Naive B cell (primary cell): Measurements from ENCODE around the gene SPEG. TPM values are rescaled to one million over a fixed set of nuclear protein-coding genes. Genes with fewer than 3 reads are reported as not detected.

Source experiments
- ATAC-seq, 2 donors: fragments of 150-1000 bp; cut with Tn5 transposase; 2 replicates each; pipeline ENCODE4 v1.10.0; 2021; ENCODE audit warnings: low read depth in 2 of 2, mild to moderate bottlenecking in 2 of 2, moderate library complexity in 2 of 2
- DNase-seq: peaks from one replicate; pipeline ENCODE4 v3.0.0; 2022
- H3K27ac Mint-ChIP-seq, 6 donors: one replicate each; pipeline ENCODE4 v1.8.0; 2020 to 2022; ENCODE audit warnings: mild to moderate bottlenecking in 6 of 6, mixed read lengths in 6 of 6, moderate library complexity in 5 of 6, inconsistent platforms in 2 of 6
- H3K27me3 Mint-ChIP-seq, 3 donors: one replicate each; pipeline ENCODE4 v1.8.0; 2021 to 2022; ENCODE audit warnings: mixed read lengths in 3 of 3, mild to moderate bottlenecking in 1 of 3
- H3K36me3 Mint-ChIP-seq, 2 donors: one replicate each; pipeline ENCODE4 v1.8.0; 2020 to 2022; ENCODE audit warnings: mixed read lengths in 2 of 2, inconsistent platforms in 1 of 2, mild to moderate bottlenecking in 1 of 2
- H3K4me1 Mint-ChIP-seq, 3 donors: one replicate each; pipeline ENCODE4 v1.8.0; 2020 to 2022; ENCODE audit warnings: mixed read lengths in 3 of 3, inconsistent platforms in 1 of 3, mild to moderate bottlenecking in 1 of 3, moderate library complexity in 1 of 3
- H3K4me3 Mint-ChIP-seq, 8 donors: one replicate each; pipeline ENCODE4 v1.8.0; 2020 to 2022; ENCODE audit warnings: mild to moderate bottlenecking in 8 of 8, mixed read lengths in 8 of 8, moderate library complexity in 8 of 8, inconsistent platforms in 2 of 8
- H3K9me3 Mint-ChIP-seq, 7 donors: one replicate each; pipeline ENCODE4 v1.8.0; 2020 to 2022; ENCODE audit warnings: mixed read lengths in 7 of 7, mild to moderate bottlenecking in 5 of 7, inconsistent platforms in 2 of 7, moderate library complexity in 1 of 7
- polyA plus RNA-seq, 6 donors: library from polyadenylated mRNA; unstranded; fragments of 300-500 nt; fragmentation: Illumina TruSeq; gene quantifications; one replicate each; pipeline ENCODE4 v1.2.3, GENCODE V29; 2021; ENCODE audit warnings: low read depth in 6 of 6

Gene SPEG
- polyA plus RNA-seq, 6 donors from 2014 or later: 0.18 TPM; not detected in 5

- no peak overlapping the region for H3K4me3 Mint-ChIP-seq
- DNase-seq (no peak), ATAC-seq (no peak)
- peaks cover 35 to 95% (median 91%) of the 10 kb centered on the region in 3 donors for H3K27me3 Mint-ChIP-seq
- no peak overlapping the region for H3K27ac Mint-ChIP-seq
- no peaks in the 10 kb centered on the region for H3K9me3 Mint-ChIP-seq
- H3K4me1 Mint-ChIP-seq: peaks cover 0 to 5% (median 0%) of the 10 kb centered on the region in 3 donors
- no peaks in the 10 kb centered on the region for H3K36me3 Mint-ChIP-seq
These were observed 56.0 kb downstream of the SPEG start for GRCh38 chr2:219490600-219491130.

DNA sequence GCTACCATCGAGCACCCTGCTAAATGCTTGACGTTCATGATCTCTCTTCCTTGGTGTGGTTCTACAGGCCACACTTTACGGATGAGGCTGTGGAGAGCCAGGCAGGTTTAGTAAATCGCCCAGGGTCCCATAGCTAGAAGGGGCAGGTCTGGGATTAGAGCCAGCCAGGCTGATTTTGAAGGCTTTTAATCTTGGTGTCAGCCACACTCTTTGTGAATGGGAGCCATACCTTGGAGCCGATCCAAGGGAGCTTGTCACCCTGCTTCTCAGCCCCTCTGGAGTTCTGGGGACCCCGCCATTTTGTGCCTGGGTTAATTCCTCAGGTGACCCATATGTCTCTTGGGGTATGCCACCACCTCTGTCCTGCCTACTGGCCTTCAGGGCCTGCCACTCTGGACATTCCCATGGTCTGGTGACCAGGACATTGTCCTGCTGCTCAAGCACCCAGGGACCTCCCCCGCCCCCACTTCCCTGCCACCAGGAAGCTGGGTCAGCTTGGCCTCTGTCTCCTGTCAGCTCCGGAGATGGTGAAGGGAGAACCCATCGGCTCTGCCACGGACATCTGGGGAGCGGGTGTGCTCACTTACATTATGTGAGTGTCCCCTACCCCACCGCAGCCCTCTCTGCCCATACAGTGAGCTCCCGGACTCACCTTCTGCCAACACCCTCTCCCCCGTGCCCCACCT lies 56.8 kb downstream of the SPEG start:
- ATAC-seq (no peak), DNase-seq (no peak)
- Mint-ChIP-seq H3K4me3 (no peak overlapping the region), H3K36me3 (no peaks in the 10 kb centered on the region), H3K9me3 (peaks cover 0 to 1% (median 0%) of the 10 kb centered on the region in 7 donors), H3K27ac (no peak overlapping the region), H3K27me3 (peaks cover 32 to 92% (median 89%) of the 10 kb centered on the region in 3 donors), H3K4me1 (peaks cover 3 to 9% (median 4%) of the 10 kb centered on the region in 3 donors)

DNA sequence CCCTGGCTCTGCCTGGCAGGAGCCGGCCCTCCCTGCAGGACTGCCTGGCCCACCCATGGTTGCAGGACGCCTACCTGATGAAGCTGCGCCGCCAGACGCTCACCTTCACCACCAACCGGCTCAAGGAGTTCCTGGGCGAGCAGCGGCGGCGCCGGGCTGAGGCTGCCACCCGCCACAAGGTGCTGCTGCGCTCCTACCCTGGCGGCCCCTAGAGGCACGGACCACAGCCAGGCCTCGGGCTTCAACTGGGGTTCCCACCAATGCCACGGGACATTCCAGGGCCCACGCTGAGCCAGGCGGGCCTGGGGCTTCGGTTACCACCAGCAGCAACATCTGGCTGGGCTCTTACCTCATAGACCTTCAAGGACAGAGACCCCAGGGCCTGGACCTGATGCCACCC lies 57.9 kb downstream of the SPEG start:
- peaks cover 10 to 19% (median 15%) of the 10 kb centered on the region in 3 donors for H3K4me1 Mint-ChIP-seq
- peaks cover 0 to 2% (median 0%) of the 10 kb centered on the region in 7 donors for H3K9me3 Mint-ChIP-seq
- H3K36me3 Mint-ChIP-seq: no peaks in the 10 kb centered on the region
- no peak overlapping the region for H3K27ac Mint-ChIP-seq
- ATAC-seq (no peak), DNase-seq (no peak)
- peak overlapping the region in 1 of 8 donors; percentile 50 for H3K4me3 Mint-ChIP-seq
- peaks cover 32 to 93% (median 83%) of the 10 kb centered on the region in 3 donors for H3K27me3 Mint-ChIP-seq

DNA sequence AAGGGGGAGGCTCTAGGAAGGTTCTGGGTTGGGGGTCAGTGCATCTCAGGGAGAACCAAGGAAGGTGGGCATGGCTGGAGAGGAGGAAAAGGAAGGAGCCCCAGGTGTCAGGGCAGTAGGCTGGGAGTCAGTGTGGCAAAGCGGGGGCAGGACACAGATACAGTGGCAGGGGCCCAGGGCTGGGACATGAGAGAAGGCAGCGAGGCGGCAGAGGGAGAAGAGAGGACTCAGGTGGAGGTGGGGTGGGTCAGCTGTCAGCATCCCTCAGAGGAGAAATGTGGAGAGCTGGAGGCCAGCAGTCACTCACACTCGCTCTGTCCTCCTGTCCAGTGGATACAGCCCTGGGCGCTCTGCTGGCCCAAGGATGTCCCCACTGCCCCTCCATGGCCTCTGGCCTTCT lies 58.4 kb downstream of the SPEG start:
- no peaks in the 10 kb centered on the region for H3K36me3 Mint-ChIP-seq
- H3K27me3 Mint-ChIP-seq: peaks cover 29 to 91% (median 81%) of the 10 kb centered on the region in 3 donors
- ATAC-seq (no peak), DNase-seq (no peak)
- H3K4me3 Mint-ChIP-seq: peak overlapping the region in 1 of 8 donors; percentile 50
- H3K9me3 Mint-ChIP-seq: peaks cover 0 to 2% (median 0%) of the 10 kb centered on the region in 7 donors
- H3K4me1 Mint-ChIP-seq: peaks cover 12 to 21% (median 18%) of the 10 kb centered on the region in 3 donors
- no peak overlapping the region for H3K27ac Mint-ChIP-seq

DNA sequence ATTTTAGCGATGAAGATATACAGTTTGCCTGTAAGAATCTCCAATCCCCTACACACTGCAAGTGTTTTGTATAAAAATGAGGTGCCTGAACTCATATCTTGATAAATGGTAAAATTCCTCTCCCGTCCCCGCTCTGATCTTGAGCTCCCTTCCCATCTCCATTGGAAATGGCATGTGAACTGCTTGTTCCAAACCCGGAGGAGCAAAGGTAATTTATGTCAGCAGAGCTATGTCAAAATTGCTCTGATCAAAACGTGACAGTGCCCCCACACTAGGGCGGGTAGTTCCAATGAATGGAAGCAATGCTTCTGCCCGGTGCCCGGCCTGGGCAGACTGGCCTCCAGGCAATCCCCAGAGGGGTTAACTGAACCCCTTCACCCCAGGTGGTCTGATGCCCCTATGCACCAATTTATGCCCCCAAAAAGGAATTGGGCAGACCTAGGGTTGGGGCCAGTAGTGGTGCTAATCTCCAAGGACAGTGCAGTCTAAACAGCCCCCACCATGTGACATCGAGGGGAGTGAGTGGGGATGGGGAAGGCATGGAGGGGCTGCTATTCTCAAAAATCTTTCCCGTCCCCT lies 60.4 kb downstream of the SPEG start:
- H3K27ac Mint-ChIP-seq: no peak overlapping the region
- peaks cover 0 to 2% (median 0%) of the 10 kb centered on the region in 7 donors for H3K9me3 Mint-ChIP-seq
- H3K27me3 Mint-ChIP-seq: peaks cover 26 to 72% (median 67%) of the 10 kb centered on the region in 3 donors
- DNase-seq (no peak), ATAC-seq (no peak)
- H3K4me3 Mint-ChIP-seq: peak overlapping the region in 1 of 8 donors; percentile 17
- peaks cover 0 to 9% of the 10 kb centered on the region in 2 donors for H3K36me3 Mint-ChIP-seq
- peaks cover 32 to 38% (median 38%) of the 10 kb centered on the region in 3 donors for H3K4me1 Mint-ChIP-seq

DNA sequence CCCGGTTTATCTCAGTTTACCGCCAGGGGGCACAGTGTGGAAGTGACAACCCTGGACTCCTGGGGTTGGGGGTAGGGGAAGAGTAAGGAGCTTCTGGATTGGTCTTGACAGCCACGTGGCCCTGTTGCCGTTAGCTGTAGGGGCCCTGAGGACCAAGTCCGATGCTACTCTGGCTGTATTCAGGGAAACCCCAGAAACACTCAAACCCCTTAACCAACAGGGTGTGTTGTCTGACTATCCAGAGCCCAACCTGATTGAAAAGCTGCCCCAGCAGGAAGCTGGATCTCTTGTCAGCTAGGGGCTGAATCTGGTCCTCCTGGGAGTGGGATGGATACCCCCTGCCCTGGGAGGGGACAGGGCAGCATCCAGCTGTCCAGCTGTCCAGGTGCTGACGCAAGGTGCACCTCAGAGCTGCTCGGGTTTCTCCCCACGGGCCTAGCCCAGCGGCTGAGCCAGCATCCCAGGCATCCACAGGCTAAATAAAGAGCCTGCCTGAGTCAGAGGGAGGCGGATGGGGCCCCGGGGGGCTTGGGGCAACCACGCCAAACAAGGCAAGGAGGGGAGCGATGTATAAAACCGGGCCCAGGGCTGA lies 61.0 kb downstream of the SPEG start:
- H3K4me3 Mint-ChIP-seq: peak overlapping the region in 1 of 8 donors; percentile 92
- H3K4me1 Mint-ChIP-seq: peaks cover 35 to 41% (median 40%) of the 10 kb centered on the region in 3 donors
- H3K27me3 Mint-ChIP-seq: peaks cover 23 to 66% (median 61%) of the 10 kb centered on the region in 3 donors
- peaks cover 0 to 9% of the 10 kb centered on the region in 2 donors for H3K36me3 Mint-ChIP-seq
- DNase-seq (peak; percentile 39), ATAC-seq (no peak)
- H3K27ac Mint-ChIP-seq: no peak overlapping the region
- peaks cover 0 to 2% (median 0%) of the 10 kb centered on the region in 7 donors for H3K9me3 Mint-ChIP-seq

DNA sequence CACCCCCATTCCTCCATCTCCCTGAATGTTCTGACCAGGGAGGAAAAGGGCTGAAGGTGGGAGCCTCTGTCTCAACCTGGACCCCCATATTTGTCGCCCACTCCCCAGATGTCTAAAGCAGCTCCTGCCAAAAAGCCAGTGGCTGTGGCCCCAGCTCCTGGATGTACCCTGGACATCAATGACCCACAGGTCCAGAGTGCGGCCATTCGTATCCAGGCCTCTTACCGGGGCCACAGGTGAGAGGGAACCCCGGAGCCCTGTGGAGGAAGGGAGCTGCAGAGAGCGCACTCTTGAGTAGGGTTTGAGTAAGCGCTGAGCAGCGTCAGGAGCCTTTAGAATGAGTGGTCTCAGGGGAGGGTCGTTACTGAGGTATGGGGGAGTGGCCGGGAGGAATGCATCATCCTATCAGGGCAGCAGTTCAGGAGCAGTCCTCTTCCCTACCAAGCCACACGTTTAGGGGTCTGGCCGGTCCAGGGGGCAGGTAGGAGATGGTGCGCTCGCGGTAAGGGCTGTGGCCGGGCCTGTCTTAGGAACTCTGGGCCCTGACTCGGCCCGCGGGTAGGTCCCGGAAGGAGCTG lies 61.7 kb downstream of the SPEG start:
- ATAC-seq: no peak
- Mint-ChIP-seq H3K4me1 (peaks cover 35 to 42% (median 40%) of the 10 kb centered on the region in 3 donors), H3K27ac (peak overlapping the region in 2 of 6 donors; percentile 29 to 91)

DNA sequence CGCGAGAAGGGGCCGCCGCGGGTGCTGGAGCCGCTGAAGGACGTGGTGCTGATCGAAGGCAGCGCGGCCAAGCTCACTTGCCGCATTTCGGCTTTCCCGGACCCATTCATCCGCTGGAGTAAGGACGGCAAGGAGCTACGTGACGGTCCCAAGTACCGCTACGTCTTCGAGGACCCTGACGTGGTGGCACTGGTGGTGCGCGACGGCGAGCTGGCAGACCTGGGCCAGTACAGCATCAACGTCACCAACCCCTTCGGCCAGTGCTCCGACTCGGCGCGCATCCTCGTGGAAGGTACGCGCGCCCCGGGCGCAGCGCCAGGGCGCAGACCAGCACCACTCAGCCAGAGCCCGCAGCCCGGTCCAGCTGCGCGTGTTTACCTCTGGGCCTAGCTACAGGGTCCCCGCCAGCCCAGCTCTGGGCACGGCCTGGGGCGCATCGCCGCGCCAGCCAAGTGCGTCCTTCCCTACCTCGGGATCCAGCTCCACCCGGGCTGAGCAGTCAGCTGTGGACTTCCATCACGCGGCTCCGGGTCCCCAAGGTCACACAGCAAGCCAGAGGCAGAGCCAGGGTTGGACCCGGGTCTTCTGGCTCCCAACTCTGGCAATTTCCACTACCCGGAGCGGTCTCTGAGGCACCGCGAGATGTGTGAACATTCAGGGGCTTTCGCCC lies 62.3 kb downstream of the SPEG start:
- DNase-seq: no peak
- no peak for ATAC-seq
- peaks cover 35 to 49% (median 40%) of the 10 kb centered on the region in 3 donors for H3K4me1 Mint-ChIP-seq
- peak overlapping the region in 1 of 6 donors; percentile 91 for H3K27ac Mint-ChIP-seq
- peak overlapping the region; percentile 86 to 100 (median 96) for H3K4me3 Mint-ChIP-seq
- peaks cover 17 to 54% (median 52%) of the 10 kb centered on the region in 3 donors for H3K27me3 Mint-ChIP-seq
- peaks cover 0 to 2% (median 0%) of the 10 kb centered on the region in 7 donors for H3K9me3 Mint-ChIP-seq
- peaks cover 0 to 9% of the 10 kb centered on the region in 2 donors for H3K36me3 Mint-ChIP-seq

More for the DNA sequence above, 61.7 kb downstream of the SPEG start:
- Mint-ChIP-seq H3K9me3 (peaks cover 0 to 2% (median 0%) of the 10 kb centered on the region in 7 donors), H3K4me3 (peak overlapping the region in 7 of 8 donors; percentile 43 to 100 (median 79)), H3K36me3 (peaks cover 0 to 9% of the 10 kb centered on the region in 2 donors), H3K27me3 (peaks cover 17 to 60% (median 57%) of the 10 kb centered on the region in 3 donors)
- DNase-seq: no peak

DNA sequence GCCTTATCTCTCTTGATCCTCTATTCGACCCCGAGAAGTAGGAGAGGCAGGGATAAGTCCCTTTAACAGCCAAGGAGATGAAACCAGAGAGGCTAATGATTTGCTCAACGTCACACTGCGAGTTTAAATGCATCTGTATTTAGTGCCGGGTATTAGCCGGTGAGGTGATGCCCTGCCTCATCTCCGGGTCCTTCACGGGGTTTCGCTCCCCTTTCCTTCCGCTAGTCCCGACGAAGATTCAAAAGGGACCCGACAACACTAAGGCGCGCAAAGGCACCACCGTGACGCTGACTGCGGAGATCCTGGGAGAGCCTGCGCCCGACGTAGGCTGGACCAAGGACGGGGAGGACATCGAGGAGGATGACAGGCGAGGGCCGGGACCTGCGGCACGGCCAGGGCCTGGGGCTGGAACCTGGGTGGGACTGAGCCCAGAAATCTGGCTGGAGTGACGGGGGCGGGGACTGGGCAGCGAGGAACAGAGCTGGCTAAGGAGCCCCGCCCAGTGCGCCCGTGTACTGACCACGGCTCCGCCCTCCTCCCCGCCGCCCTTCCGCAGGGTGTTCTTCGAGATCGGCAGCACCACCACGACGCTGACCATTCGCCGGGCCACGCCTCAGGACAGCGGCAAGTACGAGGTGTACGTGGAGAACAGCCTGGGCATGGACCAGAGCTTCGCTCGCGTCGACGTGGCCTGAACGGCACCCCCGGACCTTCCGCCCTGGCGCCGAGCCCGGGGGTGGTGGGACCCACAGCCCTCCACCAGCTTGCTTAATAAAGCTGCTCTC lies 63.0 kb downstream of the SPEG start:
- Mint-ChIP-seq H3K36me3 (peaks cover 0 to 9% of the 10 kb centered on the region in 2 donors), H3K9me3 (peaks cover 0 to 2% (median 0%) of the 10 kb centered on the region in 7 donors), H3K4me3 (peak overlapping the region; percentile 92 to 100 (median 99)), H3K4me1 (peaks cover 35 to 50% (median 40%) of the 10 kb centered on the region in 3 donors), H3K27ac (peak overlapping the region in 2 of 6 donors; percentile 78 to 88), H3K27me3 (peaks cover 17 to 47% (median 45%) of the 10 kb centered on the region in 3 donors)
- no peak for DNase-seq
- ATAC-seq: no peak

- ATAC-seq (peak; percentile 93 to 94), DNase-seq (peak; percentile 90)
- Mint-ChIP-seq H3K36me3 (peaks cover 0 to 11% of the 10 kb centered on the region in 2 donors), H3K27me3 (peaks cover 17 to 39% (median 37%) of the 10 kb centered on the region in 3 donors), H3K9me3 (peaks cover 0 to 2% (median 0%) of the 10 kb centered on the region in 7 donors), H3K4me3 (peak within 1 kb of the TSS; percentile 92 to 100 (median 99)), H3K27ac (peak within 1 kb of the TSS; percentile 62 to 88 (median 86)), H3K4me1 (peaks cover 35 to 50% (median 40%) of the 10 kb centered on the region in 3 donors)
These were observed 63.8 kb downstream of the SPEG start, which contains the start of gene GMPPA for GRCh38 chr2:219498280-219499057. GMPPA (plus strand) TSS chr2:219498891; CDS start chr2:219499976, 1,085 bp downstream.

DNA sequence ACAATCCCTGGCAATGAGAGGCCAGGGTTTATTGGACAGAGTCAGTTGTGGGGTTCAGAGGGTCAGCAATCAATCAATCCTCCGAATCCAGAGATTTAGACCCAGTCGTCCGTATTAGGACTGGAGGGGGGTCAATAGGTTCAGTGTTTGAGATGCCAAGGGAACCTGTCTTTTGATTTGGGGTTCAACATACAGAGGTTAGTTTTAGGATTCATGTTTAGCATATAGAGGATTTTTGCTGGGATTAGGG lies 64.3 kb downstream of the SPEG start:
- Mint-ChIP-seq H3K9me3 (peaks cover 0 to 2% (median 0%) of the 10 kb centered on the region in 7 donors), H3K4me3 (peak overlapping the region; percentile 92 to 100 (median 99)), H3K4me1 (peaks cover 35 to 50% (median 40%) of the 10 kb centered on the region in 3 donors), H3K36me3 (peaks cover 0 to 16% of the 10 kb centered on the region in 2 donors), H3K27me3 (peaks cover 17 to 34% (median 32%) of the 10 kb centered on the region in 3 donors), H3K27ac (peak overlapping the region in 4 of 6 donors; percentile 78 to 88 (median 86))
- ATAC-seq (no peak), DNase-seq (no peak)
